Subcutaneous adipose tissue (tissue), 4 donors: ENCODE measurements around the gene JTB. TPM values are rescaled to one million over a fixed set of nuclear protein-coding genes. Genes with fewer than 3 reads are reported as not detected.

Experiments used
- CTCF ChIP-seq: fragments of 450-650 bp; IDR thresholded peaks from one replicate; pipeline ENCODE4 v1.5.1; 2016; ENCODE audit warnings: low read depth, mild to moderate bottlenecking, control low read depth, antibody characterized with exemption, moderate library complexity
- total RNA-seq, 4 donors: library from RNA; depleted of rRNA; stranded (reverse); fragments of >200 nt; gene quantifications; one replicate each; pipeline ENCODE4 v1.1.0, GENCODE V29; 2016

JTB gene
- total RNA-seq, 4 donors from 2014 or later: 183 to 201 (median 198) TPM

DNA sequence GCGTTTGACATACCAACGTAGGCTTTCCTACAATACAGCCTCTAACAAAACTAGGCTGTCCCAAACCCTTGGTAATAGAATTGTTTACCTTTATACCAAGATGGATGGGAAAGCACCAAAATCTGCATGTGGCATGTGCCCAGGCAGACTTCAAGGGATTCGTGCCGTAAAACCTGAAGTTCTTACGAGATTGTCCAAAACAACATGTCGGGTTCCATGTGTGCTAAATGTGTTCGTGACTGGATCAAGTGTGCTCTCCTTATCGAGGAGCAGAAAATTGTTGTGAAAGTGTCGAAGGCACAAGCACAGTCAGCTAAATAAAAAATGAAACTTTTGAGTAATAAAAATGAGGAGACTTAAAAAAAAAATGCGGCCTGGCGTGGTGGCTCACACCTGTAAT is 18.2 kb upstream of the JTB start:
- TF ChIP-seq CTCF: no peak

DNA sequence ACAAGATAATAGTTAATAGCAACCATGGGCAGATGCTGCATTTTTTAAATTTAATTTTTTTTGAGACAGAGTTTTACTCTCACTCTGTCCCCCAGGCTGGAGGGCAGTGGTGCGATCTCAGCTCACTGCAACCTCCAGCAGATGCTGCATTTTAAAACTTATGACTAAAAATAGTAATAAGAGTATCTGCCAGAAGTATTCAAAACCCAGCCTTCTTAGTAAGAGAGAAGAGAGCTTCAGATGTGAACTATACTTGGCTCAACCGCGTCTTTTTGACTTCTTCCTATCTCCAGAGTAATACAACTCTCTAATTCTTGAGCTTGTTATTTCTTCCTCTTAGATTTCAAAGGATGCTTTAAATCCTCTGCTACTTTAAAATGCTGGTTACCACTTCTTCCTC is 17.7 kb upstream of the JTB start:
- no peak for TF ChIP-seq CTCF

- TF ChIP-seq CTCF: no peak
These were observed 14.3 kb upstream of the JTB start for GRCh38 chr1:153991806-153992205.

DNA sequence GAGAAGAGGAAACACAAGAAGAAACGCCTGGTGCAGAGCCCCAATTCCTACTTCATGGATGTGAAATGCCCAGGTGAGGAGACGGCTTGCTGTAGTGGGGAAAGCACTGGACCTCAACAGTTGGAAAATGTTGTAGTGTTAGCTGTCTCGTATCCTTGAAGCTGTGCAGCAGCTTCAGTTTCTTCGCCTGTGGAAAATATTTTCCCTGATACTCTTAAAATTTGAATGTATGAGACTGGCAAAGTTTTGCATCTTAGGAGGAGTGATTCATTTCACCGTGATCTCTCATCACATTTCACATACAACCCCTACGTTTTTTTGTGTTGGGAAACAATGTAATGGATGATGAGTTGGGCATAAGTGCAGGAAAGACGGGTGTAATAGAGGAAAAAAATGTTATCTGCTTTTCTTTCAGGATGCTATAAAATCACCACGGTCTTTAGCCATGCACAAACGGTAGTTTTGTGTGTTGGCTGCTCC is 13.7 kb upstream of the JTB start:
- no peak for TF ChIP-seq CTCF

GRCh38 chr1:153990468-153991150 is 13.1 kb upstream of the JTB start, which contains the start of gene RPS27:
Gene RPS27, plus strand, starts transcription at chr1:153990762. Its CDS starts 35 bp downstream, at chr1:153990797.
- TF ChIP-seq CTCF: no peak

DNA sequence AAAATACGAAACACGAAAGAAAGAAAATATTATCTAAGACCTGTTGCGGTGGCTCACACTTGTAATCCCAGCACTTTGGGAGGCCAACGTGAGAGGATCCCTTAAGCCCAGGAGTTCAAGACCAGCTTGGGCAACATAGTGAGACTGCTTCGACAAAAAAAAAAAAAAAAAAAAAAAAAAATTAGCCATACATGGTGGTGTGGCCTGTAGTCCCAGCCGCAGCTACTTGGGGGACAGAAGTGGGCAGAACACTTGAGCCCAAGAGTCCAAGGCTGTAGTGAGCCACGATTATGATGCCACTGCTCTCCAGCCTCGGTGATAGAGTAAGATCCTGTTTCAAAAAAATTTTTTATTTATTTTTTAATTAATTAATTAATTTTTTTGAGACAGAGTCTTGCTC is 10.1 kb upstream of the JTB start:
- TF ChIP-seq CTCF: no peak

DNA sequence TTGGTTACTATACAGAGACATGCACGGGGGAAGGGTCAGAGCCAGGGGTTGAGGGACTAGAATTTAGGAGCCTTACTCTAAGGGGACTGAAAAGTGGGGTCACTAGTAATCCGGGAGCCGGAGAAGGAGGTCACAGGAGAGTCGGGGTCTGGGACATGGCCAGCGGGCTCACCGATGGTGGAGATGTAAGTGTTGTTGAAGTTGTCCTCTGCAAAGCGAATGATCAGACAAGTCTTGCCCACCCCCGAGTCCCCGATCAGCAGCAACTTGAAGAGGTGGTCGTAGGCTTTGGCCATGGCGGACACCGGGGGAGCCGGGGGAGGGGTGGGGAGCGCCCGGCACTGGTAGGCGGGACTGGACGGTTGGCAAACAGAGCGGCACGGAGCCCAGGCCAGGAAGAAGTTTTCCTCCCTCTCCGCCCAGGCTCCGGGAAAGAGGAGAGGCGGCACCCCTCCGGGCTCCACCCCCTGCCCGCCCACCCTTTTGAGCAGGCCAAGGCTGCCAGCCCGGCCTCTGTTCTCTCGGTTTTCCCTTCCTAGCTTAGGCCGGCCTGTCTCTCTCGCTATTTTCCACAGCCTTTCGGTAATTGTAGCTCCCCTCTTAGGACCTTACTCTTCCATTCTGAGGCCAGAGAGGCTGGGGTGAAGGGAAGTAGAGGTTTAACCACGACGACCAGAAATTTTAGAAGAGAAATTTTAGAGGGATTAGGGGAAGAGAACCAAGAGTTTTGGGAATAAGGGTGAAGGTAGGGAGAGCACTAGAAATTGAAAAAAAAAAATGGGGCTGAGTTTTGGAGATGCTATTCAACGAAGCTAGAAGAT is 8.7 kb upstream of the JTB start, which contains the start of gene RAB13:
Gene RAB13 (minus strand): TSS at position 399 of the 821 bp plus-strand sequence. CDS start 103 bp downstream, at position 296.
- no peak for TF ChIP-seq CTCF
